Measurements from ENCODE around the gene PLCB1.

Gene PLCB1

DNA sequence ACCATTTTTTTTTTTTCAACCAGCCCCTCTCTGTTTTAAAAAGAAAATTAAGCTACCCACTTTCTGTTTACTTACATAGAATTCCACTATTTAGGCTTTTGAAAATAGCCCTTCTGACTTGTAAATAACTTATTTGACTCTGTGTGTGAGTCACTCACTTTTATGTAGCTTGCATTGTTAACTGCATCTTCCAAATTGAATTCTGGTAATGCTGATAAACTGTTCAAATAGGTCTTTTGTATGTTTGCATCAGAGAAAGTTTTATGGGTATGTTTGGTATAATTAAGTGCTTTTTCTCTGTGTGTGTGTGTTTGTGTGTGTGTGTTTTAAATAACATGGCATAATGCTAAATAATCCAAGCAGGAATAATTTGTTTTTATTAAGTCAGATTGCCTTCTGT lies 360.1 kb downstream of the PLCB1 start:
- TF ChIP-seq CTCF (IDR thresholded peaks at IDR 0.05), result no peak

GRCh38 chr20:8498571-8498970 lies 366.5 kb downstream of the PLCB1 start:
- TF ChIP-seq CTCF (IDR thresholded peaks at IDR 0.05), result no peak

DNA sequence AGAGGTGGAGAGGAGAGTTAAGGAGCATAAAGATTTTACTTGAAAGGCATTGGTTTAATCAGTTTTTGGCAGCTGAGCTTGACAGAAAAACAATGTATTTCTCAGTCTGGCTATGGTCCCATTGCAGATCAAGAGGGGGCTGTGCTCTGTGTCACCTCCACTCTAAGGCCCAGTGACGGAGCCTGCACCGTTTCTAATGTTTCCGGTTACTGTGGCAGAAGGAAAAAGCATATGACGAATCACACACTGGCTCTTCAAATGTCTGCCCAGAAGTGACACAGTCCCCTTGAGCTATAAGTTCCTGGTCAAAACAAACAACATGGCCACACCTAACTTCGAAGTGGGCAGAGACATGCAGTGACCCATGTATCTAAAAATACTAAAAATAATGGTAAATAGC lies 372.0 kb downstream of the PLCB1 start:
- no peak for TF ChIP-seq CTCF (IDR thresholded peaks at IDR 0.05)

GRCh38 chr20:8505476-8506200 lies 373.6 kb downstream of the PLCB1 start:
- TF ChIP-seq CTCF (IDR thresholded peaks at IDR 0.05), result no peak

- TF ChIP-seq CTCF (IDR thresholded peaks at IDR 0.05), result no peak
Observed at GRCh38 chr20:8507231-8507630, 375.2 kb downstream of the PLCB1 start.

- no peak for TF ChIP-seq CTCF (IDR thresholded peaks at IDR 0.05)
Observed at GRCh38 chr20:8509809-8510208, 377.7 kb downstream of the PLCB1 start.

DNA sequence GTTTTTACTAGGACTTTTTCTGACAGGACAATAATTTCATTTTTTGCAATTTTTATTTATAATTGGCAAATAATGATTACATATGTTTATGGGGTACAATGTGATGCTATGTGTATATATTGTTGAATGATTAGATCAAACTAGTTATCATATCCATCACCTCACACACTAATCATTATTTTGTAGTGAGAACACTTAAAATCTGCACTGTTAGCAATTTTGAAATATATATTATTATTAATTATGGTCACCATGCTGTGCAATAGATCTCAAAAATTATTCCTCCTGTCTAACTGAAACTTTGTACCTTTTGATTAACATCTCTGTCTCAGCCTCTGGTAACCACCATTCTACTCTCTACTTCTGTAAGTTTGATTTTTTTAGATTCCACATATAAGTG lies 378.7 kb downstream of the PLCB1 start:
- no peak for TF ChIP-seq CTCF (IDR thresholded peaks at IDR 0.05)

- no peak for TF ChIP-seq CTCF (IDR thresholded peaks at IDR 0.05)
Observed at GRCh38 chr20:8512003-8512402, 379.9 kb downstream of the PLCB1 start.

All from LNCAP (cell line).